A673 (cell line): ENCODE results near the gene BAZ1A.

Experiments used
- EZH2 ChIP-seq: fragments of 200-600 bp; sonication (generic); IDR thresholded peaks from 2 replicates; pipeline ENCODE4 v1.6.1; 2017; ENCODE audit warnings: borderline replicate concordance, low read depth, mild to moderate bottlenecking, mixed read lengths, antibody characterized with exemption, low read length; ENCODE audit not compliant: poor library complexity, severe bottlenecking
- TF ChIP-seq, protein P1 (sequence below): fragments of 300-800, 200-600 bp; sonication (generic); conservative IDR thresholded peaks from 2 replicates; pipeline ENCODE4 v1.5.1; 2017; ENCODE audit warnings: low read depth, mild to moderate bottlenecking, antibody characterized with exemption, low read length, moderate library complexity, mixed read lengths

DNA sequence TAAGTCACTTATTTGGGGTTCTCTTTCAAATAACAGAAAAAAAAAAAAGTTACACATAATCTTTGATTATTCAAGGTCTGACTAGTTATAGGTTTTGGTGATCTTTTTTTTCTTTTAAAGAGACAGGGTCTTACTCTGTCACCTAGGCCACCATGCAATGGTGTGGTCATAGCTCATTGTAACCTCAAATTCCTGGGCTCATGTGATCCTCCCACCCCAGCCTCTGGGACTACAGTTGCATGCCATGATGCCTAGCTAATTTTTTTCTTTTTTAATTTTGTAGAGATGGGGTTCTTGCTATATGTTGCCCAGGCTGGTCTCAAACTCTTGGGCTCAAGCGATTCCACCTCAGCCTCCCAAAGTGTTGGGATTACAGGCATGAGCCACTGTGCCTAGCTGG lies 104.3 kb downstream of the BAZ1A start:
- no peak for TF ChIP-seq EZH2
- TF ChIP-seq, protein P1, sequence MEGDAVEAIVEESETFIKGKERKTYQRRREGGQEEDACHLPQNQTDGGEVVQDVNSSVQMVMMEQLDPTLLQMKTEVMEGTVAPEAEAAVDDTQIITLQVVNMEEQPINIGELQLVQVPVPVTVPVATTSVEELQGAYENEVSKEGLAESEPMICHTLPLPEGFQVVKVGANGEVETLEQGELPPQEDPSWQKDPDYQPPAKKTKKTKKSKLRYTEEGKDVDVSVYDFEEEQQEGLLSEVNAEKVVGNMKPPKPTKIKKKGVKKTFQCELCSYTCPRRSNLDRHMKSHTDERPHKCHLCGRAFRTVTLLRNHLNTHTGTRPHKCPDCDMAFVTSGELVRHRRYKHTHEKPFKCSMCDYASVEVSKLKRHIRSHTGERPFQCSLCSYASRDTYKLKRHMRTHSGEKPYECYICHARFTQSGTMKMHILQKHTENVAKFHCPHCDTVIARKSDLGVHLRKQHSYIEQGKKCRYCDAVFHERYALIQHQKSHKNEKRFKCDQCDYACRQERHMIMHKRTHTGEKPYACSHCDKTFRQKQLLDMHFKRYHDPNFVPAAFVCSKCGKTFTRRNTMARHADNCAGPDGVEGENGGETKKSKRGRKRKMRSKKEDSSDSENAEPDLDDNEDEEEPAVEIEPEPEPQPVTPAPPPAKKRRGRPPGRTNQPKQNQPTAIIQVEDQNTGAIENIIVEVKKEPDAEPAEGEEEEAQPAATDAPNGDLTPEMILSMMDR = no peak
